Measurements from ENCODE around the gene DDX1. TPM values are rescaled to one million over a fixed set of nuclear protein-coding genes. Genes with fewer than 3 reads are reported as not detected.
"Not testable (repeated sequence)": the region's sequence is repeated elsewhere in the genome, so short reads cannot be mapped to it uniquely, and the experiment has no call there.

The DDX1 gene
- total RNA-seq, 4 donors from 2014 or later: 63.0 to 85.6 (median 75.2) TPM

DNA sequence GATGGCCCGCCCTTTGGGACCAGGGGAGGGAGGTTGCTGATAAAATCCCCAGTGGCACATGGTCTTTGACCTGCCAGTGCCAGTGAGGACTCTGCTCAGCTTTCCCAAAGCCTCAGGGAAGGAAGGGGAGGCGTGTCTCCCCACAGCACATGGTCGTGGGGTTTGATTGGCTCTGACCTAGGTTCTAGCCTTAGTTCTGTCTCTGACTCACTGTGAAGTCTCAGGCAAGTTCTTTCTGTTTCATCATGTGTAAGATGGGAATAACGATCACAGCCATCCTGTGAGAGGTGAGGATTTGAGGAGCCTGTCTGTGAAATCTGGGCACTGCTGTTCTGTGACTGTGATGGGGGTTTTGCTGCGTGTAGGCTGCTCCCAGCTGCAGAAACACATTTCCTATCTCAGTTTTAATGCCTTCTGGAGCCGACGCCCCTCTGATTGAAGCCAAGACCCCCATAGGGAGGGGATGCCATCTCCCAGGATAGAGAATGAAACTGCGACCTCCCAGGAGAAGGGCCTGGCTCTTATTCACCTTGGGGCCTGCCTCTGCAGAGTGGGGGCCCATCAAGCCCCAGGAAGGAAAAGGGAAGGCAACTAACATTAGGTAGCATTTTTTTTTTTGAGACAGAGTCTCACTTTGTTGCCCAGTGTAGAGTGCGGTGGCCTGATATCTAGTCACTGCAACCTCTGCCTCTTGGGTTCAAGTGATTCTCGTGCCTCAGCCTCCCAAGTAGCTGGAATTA, 84.0 kb downstream of the DDX1 start:
- Histone ChIP-seq H3K4me3 (replicated peaks in 1 of 3) (no peak overlapping the region), H3K27me3 (no peaks in the 10 kb centered on the region), H3K9me3 (no peaks in the 10 kb centered on the region), H3K36me3 (no peaks in the 10 kb centered on the region), H3K27ac (no peak overlapping the region), H3K4me1 (peaks cover 25 to 36% of the 10 kb centered on the region in 2 donors)
- DNase-seq: no peak
- intact Hi-C loops (cut with DNase I): no loop called here
- no peak for TF ChIP-seq POLR2A (IDR thresholded peaks at IDR 0.05)
- 82 to 88% methylated on average over 10 of the region's 10 CpGs for WGBS, 2 donors

DNA sequence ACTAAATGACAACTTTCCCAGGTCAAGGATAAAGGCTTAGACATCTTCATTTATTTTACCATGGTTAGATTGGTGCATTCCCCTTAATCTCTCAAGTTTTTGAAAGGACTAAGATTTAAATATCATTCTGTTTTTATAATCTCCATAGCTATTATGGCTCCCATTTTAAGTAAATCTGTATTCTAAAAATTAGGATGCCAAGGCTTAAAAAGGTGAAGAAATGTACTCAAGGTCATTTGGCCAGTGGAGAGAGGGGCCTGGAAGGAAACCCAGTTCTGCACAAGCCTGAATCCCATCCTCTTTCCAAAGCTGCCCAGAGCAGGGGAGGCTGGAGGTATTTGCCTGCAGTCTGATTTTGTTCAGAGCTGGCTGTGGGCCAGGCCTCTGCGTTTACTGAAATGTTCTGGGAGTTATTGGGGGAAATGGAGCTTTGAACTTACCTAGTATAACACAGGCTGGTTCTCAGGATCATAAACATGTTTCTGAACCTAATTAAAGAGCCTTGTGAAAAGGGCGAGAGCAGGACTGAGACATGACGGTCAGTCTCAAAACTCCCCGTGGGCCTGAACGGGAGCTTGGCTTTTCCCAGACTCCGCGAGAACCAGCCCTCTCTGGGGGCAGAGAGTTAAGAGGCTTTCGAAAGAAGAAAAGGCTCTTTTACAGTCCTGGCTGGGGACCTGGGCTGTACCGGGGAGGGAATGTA, 85.6 kb downstream of the DDX1 start:
- H3K4me3 ChIP-seq (replicated peaks in 1 of 3): no peak overlapping the region
- H3K36me3 ChIP-seq: no peaks in the 10 kb centered on the region
- H3K9me3 ChIP-seq: no peaks in the 10 kb centered on the region
- H3K27ac ChIP-seq: peak overlapping the region in 1 of 3 donors; percentile 39
- H3K4me1 ChIP-seq: peaks cover 25 to 36% of the 10 kb centered on the region in 2 donors
- intact Hi-C loops (cut with DNase I): no loop called here
- H3K27me3 ChIP-seq: no peaks in the 10 kb centered on the region
- WGBS, 2 donors: 33 to 38% methylated on average over 9 of the region's 9 CpGs
- DNase-seq: peak; percentile 57 to 68
- TF ChIP-seq POLR2A (IDR thresholded peaks at IDR 0.05): no peak
- no peak for TF ChIP-seq CTCF (IDR thresholded peaks at IDR 0.05)

DNA sequence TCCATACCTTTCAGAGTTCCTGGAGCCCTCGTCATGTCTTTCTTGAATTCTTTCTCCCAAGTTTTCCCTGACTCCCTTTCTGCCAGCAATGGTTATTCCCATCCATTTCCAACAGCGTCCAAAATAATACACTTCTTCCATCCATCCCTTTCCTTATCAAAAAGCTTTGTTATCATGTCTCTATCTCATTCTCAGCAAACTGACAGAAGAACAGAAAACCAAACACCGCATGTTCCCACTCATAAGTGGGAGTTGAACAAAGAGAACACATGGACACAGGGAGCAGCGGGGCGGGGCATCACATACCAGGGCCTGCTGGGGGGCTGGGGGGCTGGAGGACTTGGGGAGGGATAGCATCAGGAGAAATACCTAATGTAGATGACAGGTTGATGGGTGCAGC, 86.7 kb downstream of the DDX1 start:
- TF ChIP-seq POLR2A (IDR thresholded peaks at IDR 0.05): no peak
- TF ChIP-seq CTCF (IDR thresholded peaks at IDR 0.05): no peak
- H3K36me3 ChIP-seq: no peaks in the 10 kb centered on the region
- no peak overlapping the region for H3K4me3 ChIP-seq (replicated peaks in 1 of 3)
- intact Hi-C loops (cut with DNase I): no loop called here
- no peak overlapping the region for H3K27ac ChIP-seq
- DNase-seq: no peak
- WGBS, 2 donors: 92 to 93% methylated on average over 5 of the region's 5 CpGs
- peaks cover 20 to 31% of the 10 kb centered on the region in 2 donors for H3K4me1 ChIP-seq
- H3K9me3 ChIP-seq: no peaks in the 10 kb centered on the region
- H3K27me3 ChIP-seq: no peaks in the 10 kb centered on the region

DNA sequence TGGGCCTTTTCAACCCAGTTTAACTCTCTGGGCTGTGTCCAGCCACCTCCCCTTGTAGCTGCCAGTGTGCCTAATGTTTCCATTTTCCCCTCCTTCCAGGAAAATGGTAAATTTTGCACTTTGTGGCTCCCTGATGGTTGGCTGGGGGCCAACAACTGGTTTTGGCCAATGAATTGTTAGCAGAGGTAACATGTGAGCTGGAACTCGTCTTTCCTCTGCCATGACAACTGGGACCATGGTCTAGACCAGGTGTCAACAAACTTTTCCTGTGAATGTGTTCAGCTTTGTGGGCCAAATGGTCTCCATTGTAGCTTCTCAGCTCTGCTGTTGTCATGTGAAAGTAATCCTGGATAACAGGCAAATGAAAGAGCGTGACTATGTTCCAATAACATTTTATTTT, 87.2 kb downstream of the DDX1 start:
- Histone ChIP-seq H3K4me1 (peaks cover 15 to 26% of the 10 kb centered on the region in 2 donors), H3K4me3 (replicated peaks in 1 of 3) (no peak overlapping the region), H3K36me3 (no peaks in the 10 kb centered on the region), H3K27ac (no peak overlapping the region), H3K9me3 (no peaks in the 10 kb centered on the region), H3K27me3 (no peaks in the 10 kb centered on the region)
- intact Hi-C loops (cut with DNase I): no loop called here
- 95 to 100% methylated on average over 2 of the region's 2 CpGs for WGBS, 2 donors
- no peak for DNase-seq
- TF ChIP-seq CTCF (IDR thresholded peaks at IDR 0.05) (no peak), POLR2A (IDR thresholded peaks at IDR 0.05) (no peak)

DNA sequence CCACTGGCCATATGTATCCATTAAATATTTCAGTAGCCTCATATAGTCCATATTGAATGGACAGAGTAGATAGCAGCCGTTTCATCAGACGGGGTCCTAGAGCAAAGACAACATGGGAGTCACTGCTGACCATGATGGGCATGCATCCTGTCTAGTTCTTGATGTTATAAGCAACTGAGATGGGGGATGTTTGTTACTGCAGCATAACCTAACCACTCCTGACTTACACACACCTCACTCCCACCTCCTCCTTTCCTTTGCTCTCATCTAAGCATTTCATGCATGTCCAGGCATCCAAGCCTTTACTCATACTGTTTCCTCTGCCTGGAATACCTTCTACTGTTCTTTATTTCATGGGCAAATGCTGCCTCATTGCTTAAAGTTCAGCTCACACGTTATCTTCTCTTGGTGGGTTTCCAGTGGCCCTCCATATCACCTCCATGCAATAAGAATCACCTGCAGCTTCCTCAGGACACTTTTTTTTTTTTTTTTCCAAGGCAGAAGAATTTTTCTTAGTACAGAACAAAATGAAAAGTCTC, 87.8 kb downstream of the DDX1 start:
- WGBS, 2 donors: 92 to 95% methylated on average over 3 of the region's 3 CpGs
- Histone ChIP-seq H3K27me3 (no peaks in the 10 kb centered on the region), H3K9me3 (no peaks in the 10 kb centered on the region), H3K36me3 (no peaks in the 10 kb centered on the region), H3K4me1 (peaks cover 9 to 20% of the 10 kb centered on the region in 2 donors), H3K27ac (no peak overlapping the region), H3K4me3 (replicated peaks in 1 of 3) (no peak overlapping the region)
- DNase-seq: no peak
- intact Hi-C loops (cut with DNase I): no loop called here
- TF ChIP-seq POLR2A (IDR thresholded peaks at IDR 0.05) (no peak), CTCF (IDR thresholded peaks at IDR 0.05) (no peak)

DNA sequence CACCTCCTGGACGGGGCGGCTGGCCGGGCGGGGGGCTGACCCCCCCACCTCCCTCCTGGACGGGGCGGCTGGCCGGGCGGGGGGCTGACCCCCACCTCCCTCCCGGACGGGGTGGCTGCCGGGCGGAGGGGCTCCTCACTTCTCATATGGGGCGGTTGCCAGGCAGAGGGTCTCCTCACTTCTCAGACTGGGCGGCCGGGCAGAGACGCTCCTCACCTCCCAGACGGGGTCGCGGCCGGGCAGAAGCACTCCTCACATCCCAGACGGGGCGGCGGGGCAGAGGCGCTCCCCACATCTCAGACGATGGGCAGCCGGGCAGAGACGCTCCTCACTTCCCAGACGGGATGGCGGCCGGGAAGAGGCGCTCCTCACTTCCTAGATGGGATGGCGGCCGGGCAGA, 88.5 kb downstream of the DDX1 start:
- H3K4me1 ChIP-seq: peaks cover 4 to 14% of the 10 kb centered on the region in 2 donors
- DNase-seq; H3K4me3 ChIP-seq (replicated peaks in 1 of 3); intact Hi-C loops (cut with DNase I); H3K27ac ChIP-seq; H3K36me3 ChIP-seq; H3K27me3 ChIP-seq; H3K9me3 ChIP-seq: not testable (repeated sequence)
- WGBS, 2 donors: no CpG with 5 or more reads among the region's 33 CpGs
